PC-3 (cell line): ENCODE measurements around the gene CUL4A. TPM values are rescaled to one million over a fixed set of nuclear protein-coding genes. Genes with fewer than 3 reads are reported as not detected.

Experiments used
- ATAC-seq: fragments of 200-7000 bp; cut with Tn5 transposase; 2 replicates; pipeline ENCODE4 v1.9.1; 2020; ENCODE audit warnings: mild to moderate bottlenecking, moderate library complexity
- BruUV-seq: library from RNA; stranded (reverse); fragments of 400-500 nt; replicated peaks from 2 replicates; lab custom pipeline; 2021; lab: Mats Ljungman, UMichigan
- CTCF ChIA-PET: fragments of 300-600 bp; sonication (Branson Sonifier 250); formaldehyde crosslinking; loops from one replicate; lab custom pipeline; 2022; ENCODE audit warnings: antibody characterized with exemption; lab: Charles Lee
- POLR2A ChIA-PET: fragments of 300-600 bp; sonication (Branson Sonifier 250); formaldehyde crosslinking; loops from one replicate; lab custom pipeline; 2022; ENCODE audit warnings: antibody characterized with exemption; ENCODE audit not compliant: unreplicated experiment; lab: Charles Lee
- DNase-seq: peaks from one replicate; pipeline ENCODE4 v3.0.0-alpha.2; 2015
- H2AFZ ChIP-seq: fragments of 300-600 bp; sonication (generic); 2 replicates; pipeline ENCODE4 v1.6.0; 2016; ENCODE audit warnings: antibody characterized with exemption, low read length
- H3F3A ChIP-seq: fragments of 300-600 bp; sonication (generic); one replicate; pipeline ENCODE4 v1.6.0; 2017; ENCODE audit warnings: antibody characterized with exemption, low read length, control low read depth, mild to moderate bottlenecking; ENCODE audit not compliant: unreplicated experiment
- H3K27ac ChIP-seq: fragments of 300-600 bp; sonication (generic); 2 replicates; pipeline ENCODE4 v1.5.1; 2016; ENCODE audit warnings: mild to moderate bottlenecking, low read length
- H3K27me3 ChIP-seq: fragments of 300-600 bp; sonication (generic); 2 replicates; pipeline ENCODE4 v1.6.1; 2016; ENCODE audit warnings: low read length, mixed read lengths
- H3K36me3 ChIP-seq: fragments of 300-600 bp; sonication (generic); 2 replicates; pipeline ENCODE4 v1.6.1; 2016; ENCODE audit warnings: low read depth, mixed run types, low read length, mixed read lengths
- H3K4me1 ChIP-seq: fragments of 300-600 bp; sonication (generic); 2 replicates; pipeline ENCODE4 v1.5.1; 2016; ENCODE audit warnings: low read length; ENCODE audit not compliant: insufficient read depth
- H3K4me2 ChIP-seq: fragments of 300-600 bp; sonication (generic); 2 replicates; pipeline ENCODE4 v1.6.0; 2016; ENCODE audit warnings: low read length
- H3K4me3 ChIP-seq: fragments of 300-600 bp; sonication (generic); 2 replicates; pipeline ENCODE4 v1.5.1; 2016; ENCODE audit warnings: mild to moderate bottlenecking, low read length, mixed read lengths
- H3K79me2 ChIP-seq: fragments of 300-600 bp; sonication (generic); 2 replicates; pipeline ENCODE4 v1.6.1; 2017; ENCODE audit warnings: low read length, mixed read lengths
- H3K9ac ChIP-seq: fragments of 300-600 bp; sonication (generic); 2 replicates; pipeline ENCODE4 v1.6.0; 2016; ENCODE audit warnings: mild to moderate bottlenecking, low read length
- H3K9me2 ChIP-seq: fragments of 300-600 bp; sonication (generic); replicated peaks from 2 replicates; pipeline ENCODE4 v1.6.1; 2016; ENCODE audit warnings: mixed run types, low read length, mixed read lengths
- H3K9me3 ChIP-seq: fragments of 300-600 bp; sonication (generic); 2 replicates; pipeline ENCODE4 v1.6.1; 2016; ENCODE audit warnings: low read length, mixed read lengths
- H4K20me1 ChIP-seq: fragments of 300-600 bp; sonication (generic); 2 replicates; pipeline ENCODE4 v1.6.1; 2016; ENCODE audit warnings: low read length, mixed read lengths
- CTCF ChIP-seq: fragments of 300-600 bp; sonication (generic); conservative IDR thresholded peaks from 2 replicates; pipeline ENCODE4 v1.5.1; 2017; ENCODE audit warnings: antibody characterized with exemption, low read depth, mild to moderate bottlenecking, low read length
- EZH2 ChIP-seq: fragments of 300-600 bp; sonication (generic); IDR thresholded peaks from one replicate; pipeline ENCODE4 v1.6.1; 2017; ENCODE audit warnings: antibody characterized with exemption, mild to moderate bottlenecking, low read length; ENCODE audit not compliant: unreplicated experiment
- EZH2phosphoT487 ChIP-seq: fragments of 300-600 bp; sonication (generic); IDR thresholded peaks from 2 replicates; pipeline ENCODE4 v1.6.1; 2018; ENCODE audit warnings: mild to moderate bottlenecking, antibody characterized with exemption, low read length, borderline replicate concordance
- intact Hi-C: fragments of 100-400 bp; cut with micrococcal nuclease; formaldehyde crosslinking; loops from 2 replicates; pipeline ENCODE4 v1.9.0; 2023
- total RNA-seq: library from RNA; depleted of rRNA; stranded (reverse); fragments of >200 nt; gene quantifications from 2 replicates; pipeline ENCODE4 v1.2.3, GENCODE V29; 2014

Gene CUL4A
- total RNA-seq, 1 experiment from 2014 or later: 82.4 TPM

DNA sequence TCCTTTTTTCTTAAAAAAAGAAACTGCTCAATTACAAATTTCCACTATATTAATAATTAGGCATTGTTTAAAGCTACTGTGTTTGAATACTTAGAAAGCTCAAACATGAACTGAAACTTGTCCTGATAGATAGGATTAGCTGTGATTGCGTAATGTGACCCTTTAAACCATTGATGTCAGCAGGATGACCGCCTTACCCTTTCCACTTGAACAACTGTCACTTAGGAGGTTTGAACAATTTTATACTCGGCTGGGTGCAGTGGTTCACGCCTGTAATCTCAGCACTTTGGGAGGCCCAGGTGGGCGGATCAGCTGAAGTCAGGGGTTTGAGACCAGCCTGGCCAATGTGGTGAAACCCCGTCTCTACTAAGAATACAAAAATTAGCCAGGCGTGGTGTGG is 90.5 kb downstream of the CUL4A start:
- no peaks in the 10 kb centered on the region for H3K9me3 ChIP-seq
- H3K79me2 ChIP-seq: peaks cover 73% of the 10 kb centered on the region
- DNase-seq (no peak), ATAC-seq (no peak)
- no peak overlapping the region for H3K4me3 ChIP-seq
- no peak overlapping the region for H3K4me2 ChIP-seq
- ChIA-PET POLR2A (no interaction called here), CTCF (interaction anchor here (0.6 kb wide), 1 partner anchor 120 kb away, joined by 4 read pairs; no protein-coding TSS in a partner anchor)
- H3K9me2 ChIP-seq: no peaks in the 10 kb centered on the region
- intact Hi-C loops: no loop called here
- peaks cover 9% of the 10 kb centered on the region; the same call in 1 of the 2 replicates for H3K4me1 ChIP-seq
- no peak overlapping the region for H3K27ac ChIP-seq
- no peak overlapping the region for H2AFZ ChIP-seq
- TSS peak; percentile 5 for BruUV-seq
- TF ChIP-seq EZH2phosphoT487: no peak
- no peak for TF ChIP-seq EZH2
- TF ChIP-seq CTCF: no peak
- H3K27me3 ChIP-seq: no peaks in the 10 kb centered on the region
- H3F3A ChIP-seq: no peaks in the 10 kb centered on the region
- H4K20me1 ChIP-seq: peaks cover 8% of the 10 kb centered on the region; the same call in 1 of the 2 replicates
- no peaks in the 10 kb centered on the region for H3K36me3 ChIP-seq
- H3K9ac ChIP-seq: no peak overlapping the region

DNA sequence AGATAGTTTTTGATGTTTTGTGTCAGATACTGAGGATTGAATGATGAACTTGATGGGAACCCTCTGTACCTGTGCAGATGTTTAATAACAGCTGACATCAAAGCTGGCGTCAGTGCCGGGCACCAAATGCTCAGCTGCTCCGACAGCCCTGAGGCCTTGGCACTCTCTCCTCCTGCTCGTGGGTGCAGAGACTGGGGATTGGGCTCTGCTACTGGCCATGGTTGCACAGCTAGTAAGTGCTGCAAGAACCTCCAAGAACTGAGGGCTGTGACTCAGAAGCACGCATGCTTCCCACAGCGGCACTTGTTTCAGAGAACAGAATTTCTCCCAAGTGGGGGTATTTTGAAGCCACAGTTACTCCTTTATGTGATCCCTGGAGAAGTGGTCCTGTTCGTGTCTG is 93.6 kb downstream of the CUL4A start:
- no peaks in the 10 kb centered on the region for H3F3A ChIP-seq
- POLR2A ChIA-PET: no interaction called here
- H4K20me1 ChIP-seq: peaks cover 14% of the 10 kb centered on the region; the same call in 1 of the 2 replicates
- H3K9me3 ChIP-seq: no peaks in the 10 kb centered on the region
- no peaks in the 10 kb centered on the region for H3K9me2 ChIP-seq
- intact Hi-C loops: no loop called here
- H3K4me2 ChIP-seq: no peak overlapping the region
- TF ChIP-seq CTCF (no peak), EZH2 (no peak)
- H2AFZ ChIP-seq: no peak overlapping the region
- H3K9ac ChIP-seq: no peak overlapping the region
- H3K27me3 ChIP-seq: no peaks in the 10 kb centered on the region
- peaks cover 89% of the 10 kb centered on the region for H3K79me2 ChIP-seq
- H3K4me1 ChIP-seq: peaks cover 6% of the 10 kb centered on the region; the same call in 1 of the 2 replicates
- DNase-seq (no peak), ATAC-seq (no peak)
- H3K27ac ChIP-seq: no peak overlapping the region
- no peak overlapping the region for H3K4me3 ChIP-seq
- H3K36me3 ChIP-seq: no peaks in the 10 kb centered on the region
- CTCF ChIA-PET: no interaction called here
- BruUV-seq: no TSS peak

GRCh38 chr13:113304121-113304520 is 94.7 kb downstream of the CUL4A start:
- Histone ChIP-seq H3K4me3 (no peak overlapping the region), H3K9me2 (no peaks in the 10 kb centered on the region), H3K9ac (no peak overlapping the region), H4K20me1 (peaks cover 7% of the 10 kb centered on the region; the same call in 1 of the 2 replicates), H3K9me3 (no peaks in the 10 kb centered on the region), H3K4me2 (no peak overlapping the region), H3K27me3 (no peaks in the 10 kb centered on the region), H2AFZ (no peak overlapping the region), H3F3A (no peaks in the 10 kb centered on the region), H3K4me1 (no peaks in the 10 kb centered on the region), H3K36me3 (no peaks in the 10 kb centered on the region), H3K27ac (no peak overlapping the region), H3K79me2 (peaks cover 79% of the 10 kb centered on the region)
- DNase-seq (no peak), ATAC-seq (no peak)
- ChIA-PET CTCF (no interaction called here), POLR2A (no interaction called here)
- TF ChIP-seq EZH2phosphoT487 (no peak), CTCF (no peak), EZH2 (no peak)
- BruUV-seq: no TSS peak
- intact Hi-C loops: no loop called here
